PC-3 (cell line): ENCODE data around the gene INHBE. TPM values are rescaled to one million over a fixed set of nuclear protein-coding genes. Genes with fewer than 3 reads are reported as not detected.

Source experiments
- ATAC-seq: fragments of 200-7000 bp; cut with Tn5 transposase; 2 replicates; pipeline ENCODE4 v1.9.1; 2020; ENCODE audit warnings: mild to moderate bottlenecking, moderate library complexity
- BruUV-seq: library from RNA; stranded (reverse); fragments of 400-500 nt; replicated peaks from 2 replicates; lab custom pipeline; 2021; lab: Mats Ljungman, UMichigan
- CTCF ChIA-PET: fragments of 300-600 bp; sonication (Branson Sonifier 250); formaldehyde crosslinking; loops from one replicate; lab custom pipeline; 2022; ENCODE audit warnings: antibody characterized with exemption; lab: Charles Lee
- POLR2A ChIA-PET: fragments of 300-600 bp; sonication (Branson Sonifier 250); formaldehyde crosslinking; loops from one replicate; lab custom pipeline; 2022; ENCODE audit warnings: antibody characterized with exemption; ENCODE audit not compliant: unreplicated experiment; lab: Charles Lee
- DNase-seq: peaks from one replicate; pipeline ENCODE4 v3.0.0-alpha.2; 2015
- H2AFZ ChIP-seq: fragments of 300-600 bp; sonication (generic); 2 replicates; pipeline ENCODE4 v1.6.0; 2016; ENCODE audit warnings: antibody characterized with exemption, low read length
- H3F3A ChIP-seq: fragments of 300-600 bp; sonication (generic); one replicate; pipeline ENCODE4 v1.6.0; 2017; ENCODE audit warnings: antibody characterized with exemption, low read length, control low read depth, mild to moderate bottlenecking; ENCODE audit not compliant: unreplicated experiment
- H3K27ac ChIP-seq: fragments of 300-600 bp; sonication (generic); 2 replicates; pipeline ENCODE4 v1.5.1; 2016; ENCODE audit warnings: mild to moderate bottlenecking, low read length
- H3K27me3 ChIP-seq: fragments of 300-600 bp; sonication (generic); 2 replicates; pipeline ENCODE4 v1.6.1; 2016; ENCODE audit warnings: low read length, mixed read lengths
- H3K36me3 ChIP-seq: fragments of 300-600 bp; sonication (generic); 2 replicates; pipeline ENCODE4 v1.6.1; 2016; ENCODE audit warnings: low read depth, mixed run types, low read length, mixed read lengths
- H3K4me1 ChIP-seq: fragments of 300-600 bp; sonication (generic); 2 replicates; pipeline ENCODE4 v1.5.1; 2016; ENCODE audit warnings: low read length; ENCODE audit not compliant: insufficient read depth
- H3K4me2 ChIP-seq: fragments of 300-600 bp; sonication (generic); 2 replicates; pipeline ENCODE4 v1.6.0; 2016; ENCODE audit warnings: low read length
- H3K4me3 ChIP-seq: fragments of 300-600 bp; sonication (generic); 2 replicates; pipeline ENCODE4 v1.5.1; 2016; ENCODE audit warnings: mild to moderate bottlenecking, low read length, mixed read lengths
- H3K79me2 ChIP-seq: fragments of 300-600 bp; sonication (generic); 2 replicates; pipeline ENCODE4 v1.6.1; 2017; ENCODE audit warnings: low read length, mixed read lengths
- H3K9ac ChIP-seq: fragments of 300-600 bp; sonication (generic); 2 replicates; pipeline ENCODE4 v1.6.0; 2016; ENCODE audit warnings: mild to moderate bottlenecking, low read length
- H3K9me2 ChIP-seq: fragments of 300-600 bp; sonication (generic); replicated peaks from 2 replicates; pipeline ENCODE4 v1.6.1; 2016; ENCODE audit warnings: mixed run types, low read length, mixed read lengths
- H3K9me3 ChIP-seq: fragments of 300-600 bp; sonication (generic); 2 replicates; pipeline ENCODE4 v1.6.1; 2016; ENCODE audit warnings: low read length, mixed read lengths
- H4K20me1 ChIP-seq: fragments of 300-600 bp; sonication (generic); 2 replicates; pipeline ENCODE4 v1.6.1; 2016; ENCODE audit warnings: low read length, mixed read lengths
- EZH2 ChIP-seq: fragments of 300-600 bp; sonication (generic); IDR thresholded peaks from one replicate; pipeline ENCODE4 v1.6.1; 2017; ENCODE audit warnings: antibody characterized with exemption, mild to moderate bottlenecking, low read length; ENCODE audit not compliant: unreplicated experiment
- EZH2phosphoT487 ChIP-seq: fragments of 300-600 bp; sonication (generic); IDR thresholded peaks from 2 replicates; pipeline ENCODE4 v1.6.1; 2018; ENCODE audit warnings: mild to moderate bottlenecking, antibody characterized with exemption, low read length, borderline replicate concordance
- intact Hi-C: fragments of 100-400 bp; cut with micrococcal nuclease; formaldehyde crosslinking; loops from 2 replicates; pipeline ENCODE4 v1.9.0; 2023
- total RNA-seq: library from RNA; depleted of rRNA; stranded (reverse); fragments of >200 nt; gene quantifications from 2 replicates; pipeline ENCODE4 v1.2.3, GENCODE V29; 2014
- TF ChIP-seq, protein P1 (sequence below): fragments of 300-600 bp; sonication (generic); conservative IDR thresholded peaks from 2 replicates; pipeline ENCODE4 v1.5.1; 2017; ENCODE audit warnings: antibody characterized with exemption, low read depth, mild to moderate bottlenecking, low read length

The INHBE gene
- total RNA-seq, 1 experiment from 2014 or later, result not detected

DNA sequence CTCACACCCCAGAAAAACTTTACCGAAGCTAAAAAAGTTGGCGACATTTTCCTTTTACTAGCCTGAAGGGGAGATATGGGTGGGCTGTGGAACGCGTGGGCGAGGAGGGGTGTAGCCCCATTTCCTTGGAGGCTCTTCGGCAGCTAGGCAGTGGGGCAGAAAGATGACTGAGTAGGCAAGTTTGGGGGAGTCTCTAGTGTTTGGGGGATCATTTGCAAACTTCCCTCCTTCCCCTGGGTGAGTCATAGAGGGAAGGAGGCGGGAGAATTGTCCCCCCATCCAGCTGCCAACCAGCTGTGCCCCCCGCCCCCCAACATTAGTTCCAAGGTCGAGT lies 6.8 kb downstream of the INHBE start:
- no peaks in the 10 kb centered on the region for H3K36me3 ChIP-seq
- H3F3A ChIP-seq, result no peaks in the 10 kb centered on the region
- no peak; the same call in 1 of the 2 replicates for ATAC-seq
- H3K4me3 ChIP-seq, result peak overlapping the region; percentile 64
- H3K27me3 ChIP-seq, result peaks cover 29% of the 10 kb centered on the region
- H3K27ac ChIP-seq, result no peak overlapping the region
- ChIA-PET CTCF (interaction anchor here (0.5 kb wide), 1 partner anchor 334 kb away, joined by 3 read pairs; the partner anchor contains the start of gene LRP1), POLR2A (interaction anchor here (0.6 kb wide), 1 partner anchor 24 kb away, joined by 5 read pairs; no protein-coding TSS in a partner anchor)
- peaks cover 11% of the 10 kb centered on the region; the same call in 1 of the 2 replicates for H3K4me1 ChIP-seq
- peak overlapping the region; percentile 97 for H3K4me2 ChIP-seq
- TF ChIP-seq EZH2phosphoT487, result no peak
- TF ChIP-seq, protein P1, sequence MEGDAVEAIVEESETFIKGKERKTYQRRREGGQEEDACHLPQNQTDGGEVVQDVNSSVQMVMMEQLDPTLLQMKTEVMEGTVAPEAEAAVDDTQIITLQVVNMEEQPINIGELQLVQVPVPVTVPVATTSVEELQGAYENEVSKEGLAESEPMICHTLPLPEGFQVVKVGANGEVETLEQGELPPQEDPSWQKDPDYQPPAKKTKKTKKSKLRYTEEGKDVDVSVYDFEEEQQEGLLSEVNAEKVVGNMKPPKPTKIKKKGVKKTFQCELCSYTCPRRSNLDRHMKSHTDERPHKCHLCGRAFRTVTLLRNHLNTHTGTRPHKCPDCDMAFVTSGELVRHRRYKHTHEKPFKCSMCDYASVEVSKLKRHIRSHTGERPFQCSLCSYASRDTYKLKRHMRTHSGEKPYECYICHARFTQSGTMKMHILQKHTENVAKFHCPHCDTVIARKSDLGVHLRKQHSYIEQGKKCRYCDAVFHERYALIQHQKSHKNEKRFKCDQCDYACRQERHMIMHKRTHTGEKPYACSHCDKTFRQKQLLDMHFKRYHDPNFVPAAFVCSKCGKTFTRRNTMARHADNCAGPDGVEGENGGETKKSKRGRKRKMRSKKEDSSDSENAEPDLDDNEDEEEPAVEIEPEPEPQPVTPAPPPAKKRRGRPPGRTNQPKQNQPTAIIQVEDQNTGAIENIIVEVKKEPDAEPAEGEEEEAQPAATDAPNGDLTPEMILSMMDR, result no peak
- TF ChIP-seq EZH2, result no peak
- no TSS peak for BruUV-seq
- no peaks in the 10 kb centered on the region for H4K20me1 ChIP-seq
- no peaks in the 10 kb centered on the region for H3K9me2 ChIP-seq
- no peak overlapping the region for H3K9ac ChIP-seq
- no peaks in the 10 kb centered on the region for H3K79me2 ChIP-seq
- intact Hi-C loops, result no loop called here
- H2AFZ ChIP-seq, result peak overlapping the region; percentile 70
- H3K9me3 ChIP-seq, result no peaks in the 10 kb centered on the region
- DNase-seq, result no peak

DNA sequence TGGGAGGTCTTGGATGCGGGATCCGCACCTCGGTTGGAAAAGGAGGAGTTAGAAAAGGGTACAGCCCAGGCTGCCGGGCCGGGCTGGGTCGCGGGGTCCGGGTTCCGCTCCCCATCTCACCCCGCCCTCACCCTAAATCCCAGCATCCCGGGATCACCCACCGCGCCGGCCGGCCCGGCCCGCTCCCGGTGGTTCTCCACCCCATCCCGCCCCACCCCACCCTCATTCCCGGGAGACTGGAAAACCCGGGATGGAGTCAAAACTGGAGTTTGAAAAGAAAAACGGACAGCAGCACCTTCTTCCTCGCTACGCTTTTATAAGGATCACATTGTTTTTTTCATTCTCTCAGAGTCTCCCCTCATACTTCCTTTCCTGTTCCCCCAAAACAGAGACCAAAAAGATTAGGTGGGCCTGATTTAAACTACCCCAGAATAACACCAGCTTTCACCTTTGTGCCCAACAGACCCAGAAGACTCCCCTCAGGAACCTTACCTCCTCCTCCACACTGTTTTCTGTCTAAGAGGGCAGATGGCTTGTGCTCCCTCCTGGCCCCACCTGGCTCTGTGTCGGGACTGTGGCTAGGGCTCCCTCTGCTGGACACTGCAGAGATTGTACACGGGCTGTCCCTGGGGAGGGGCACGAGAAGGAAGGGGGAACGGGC lies 7.3 kb downstream of the INHBE start:
- intact Hi-C loops, result no loop called here
- H2AFZ ChIP-seq, result peak overlapping the region; percentile 91
- POLR2A ChIA-PET, result interaction anchor here (0.6 kb wide), 1 partner anchor 23 kb away, joined by 5 read pairs; no protein-coding TSS in a partner anchor
- no peaks in the 10 kb centered on the region for H3F3A ChIP-seq
- H3K9ac ChIP-seq, result peak overlapping the region; percentile 11; the same call in 1 of the 2 replicates
- H3K27ac ChIP-seq, result no peak overlapping the region
- H3K79me2 ChIP-seq, result no peaks in the 10 kb centered on the region
- peak; percentile 92 for DNase-seq
- H3K4me3 ChIP-seq, result peak overlapping the region; percentile 64
- H3K9me2 ChIP-seq, result no peaks in the 10 kb centered on the region
- no peaks in the 10 kb centered on the region for H4K20me1 ChIP-seq
- no peaks in the 10 kb centered on the region for H3K9me3 ChIP-seq
- peaks cover 11% of the 10 kb centered on the region; the same call in 1 of the 2 replicates for H3K4me1 ChIP-seq
- no peaks in the 10 kb centered on the region for H3K36me3 ChIP-seq
- H3K4me2 ChIP-seq, result peak overlapping the region; percentile 97
- BruUV-seq, result no TSS peak
- TF ChIP-seq, protein P1, result peak; percentile 96
- TF ChIP-seq EZH2, result no peak
- no peak for TF ChIP-seq EZH2phosphoT487
- ATAC-seq, result peak; percentile 78
- CTCF ChIA-PET, result interaction anchor here (0.5 kb wide), 1 partner anchor 334 kb away, joined by 3 read pairs; the partner anchor contains the start of gene LRP1
- H3K27me3 ChIP-seq, result peaks cover 34% of the 10 kb centered on the region

DNA sequence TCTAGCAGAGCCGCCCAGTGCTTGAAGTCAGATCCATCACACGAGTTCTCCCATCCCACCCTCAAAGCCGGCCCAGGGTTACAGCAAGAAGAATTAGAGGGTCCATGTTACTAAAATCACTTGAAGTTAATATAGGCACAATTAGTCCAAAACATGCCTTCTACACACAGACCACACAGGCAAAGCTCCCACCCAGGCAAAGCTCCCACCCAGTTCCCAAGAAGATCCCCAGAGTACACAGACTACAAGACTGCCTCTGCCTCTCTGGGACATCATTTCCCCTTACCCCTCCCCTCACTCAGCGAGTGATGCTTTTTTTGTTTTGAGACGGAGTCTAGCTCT lies 7.8 kb downstream of the INHBE start:
- ChIA-PET CTCF (no interaction called here), POLR2A (interaction anchor here (0.6 kb wide), 1 partner anchor 12 kb away, joined by 3 read pairs; no protein-coding TSS in a partner anchor)
- no peaks in the 10 kb centered on the region for H3K79me2 ChIP-seq
- BruUV-seq, result no TSS peak
- H3K4me3 ChIP-seq, result peak overlapping the region; percentile 64; the same call in 1 of the 2 replicates
- intact Hi-C loops, result no loop called here
- no peaks in the 10 kb centered on the region for H3F3A ChIP-seq
- peaks cover 11% of the 10 kb centered on the region; the same call in 1 of the 2 replicates for H3K4me1 ChIP-seq
- no peak for TF ChIP-seq EZH2phosphoT487
- TF ChIP-seq EZH2, result no peak
- TF ChIP-seq, protein P1, result no peak
- H3K27me3 ChIP-seq, result peaks cover 39% of the 10 kb centered on the region
- peak overlapping the region; percentile 97 for H3K4me2 ChIP-seq
- DNase-seq, result no peak
- no peaks in the 10 kb centered on the region for H3K36me3 ChIP-seq
- H3K9me2 ChIP-seq, result no peaks in the 10 kb centered on the region
- no peaks in the 10 kb centered on the region for H4K20me1 ChIP-seq
- ATAC-seq, result no peak
- no peaks in the 10 kb centered on the region for H3K9me3 ChIP-seq
- peak overlapping the region; percentile 91; the same call in 1 of the 2 replicates for H2AFZ ChIP-seq
- H3K27ac ChIP-seq, result no peak overlapping the region
- no peak overlapping the region for H3K9ac ChIP-seq
